CD4-positive, alpha-beta T cell (primary cell): ENCODE results near the gene NLRP8. TPM values are rescaled to one million over a fixed set of nuclear protein-coding genes. Genes with fewer than 3 reads are reported as not detected.

ENCODE experiments used
- ATAC-seq: fragments of 200-7000 bp; cut with Tn5 transposase; one replicate; pipeline ENCODE4 v1.10.0; 2022; ENCODE audit warnings: mild to moderate bottlenecking; ENCODE audit not compliant: poor library complexity
- CTCF ChIA-PET: fragments of 350-600 bp; sonication (Branson Sonifier 250); formaldehyde crosslinking; loops from one replicate; lab custom pipeline; 2021; ENCODE audit warnings: antibody characterized with exemption, inconsistent platforms; lab: Charles Lee
- POLR2A ChIA-PET: fragments of 350-600 bp; sonication (Branson Sonifier 250); formaldehyde crosslinking; loops from one replicate; lab custom pipeline; 2021; ENCODE audit warnings: antibody characterized with exemption, inconsistent platforms; lab: Charles Lee
- DNase-seq, 14 experiments: peaks; one replicate each; pipeline ENCODE4 v3.0.0-alpha.2; 2013 to 2020; ENCODE audit warnings: mixed read lengths in 2 of 14
- H3K27ac ChIP-seq, 2 donors: one replicate each; pipeline versions ENCODE4 v1.5.1 to v1.7.0; 2013; ENCODE audit warnings: low read length in 2 of 2, low read depth in 1 of 2, mild to moderate bottlenecking in 1 of 2
- H3K27me3 ChIP-seq, 2 experiments: 1 replicate in 1 of 2; 2 replicates in 1 of 2; pipeline versions ENCODE4 v1.6.1 to v1.7.0; 2013; ENCODE audit warnings: low read length in 2 of 2, control low read depth in 1 of 2, mild to moderate bottlenecking in 1 of 2, moderate library complexity in 1 of 2; ENCODE audit not compliant: insufficient read depth in 2 of 2, control insufficient read depth in 1 of 2
- H3K36me3 ChIP-seq: one replicate; pipeline ENCODE4 v1.6.1; 2013; ENCODE audit warnings: low read length, control low read depth; ENCODE audit not compliant: insufficient read depth
- H3K4me1 ChIP-seq: one replicate; pipeline ENCODE4 v1.6.1; 2013; ENCODE audit warnings: low read length, control low read depth; ENCODE audit not compliant: insufficient read depth
- H3K4me3 ChIP-seq: one replicate; pipeline ENCODE4 v1.5.1; 2013; ENCODE audit warnings: mild to moderate bottlenecking, low read length, moderate library complexity
- H3K9me3 ChIP-seq, 2 experiments: 1 replicate in 1 of 2; 2 replicates in 1 of 2; pipeline versions ENCODE4 v1.6.1 to v1.7.0; 2013; ENCODE audit warnings: low read length in 2 of 2, mild to moderate bottlenecking in 2 of 2, control low read depth in 1 of 2, moderate library complexity in 1 of 2; ENCODE audit not compliant: control insufficient read depth in 1 of 2, insufficient read depth in 1 of 2
- H3K27ac Mint-ChIP-seq: one replicate; pipeline ENCODE4 v1.8.0; 2020; ENCODE audit warnings: mixed read lengths
- H3K27me3 Mint-ChIP-seq: one replicate; pipeline ENCODE4 v1.8.0; 2021; ENCODE audit warnings: mixed read lengths
- H3K36me3 Mint-ChIP-seq: one replicate; pipeline ENCODE4 v1.8.0; 2021; ENCODE audit warnings: low read depth, mixed read lengths
- H3K4me1 Mint-ChIP-seq: one replicate; pipeline ENCODE4 v1.8.0; 2021; ENCODE audit warnings: low read depth, mixed read lengths
- H3K4me3 Mint-ChIP-seq: one replicate; pipeline ENCODE4 v1.8.0; 2020; ENCODE audit warnings: mild to moderate bottlenecking, mixed read lengths
- H3K9me3 Mint-ChIP-seq: one replicate; pipeline ENCODE4 v1.8.0; 2020; ENCODE audit warnings: mixed read lengths
- intact Hi-C, 2 experiments: fragments of 100-400 bp; cut with DNase I in 1 of 2; cut with micrococcal nuclease in 1 of 2; formaldehyde crosslinking; loops; one replicate each; pipeline versions ENCODE4 v1.15.1 to v1.9.0; 2023 to 2025; cut with DNase I, micrococcal nuclease
- polyA plus RNA-seq, 2 donors: library from polyadenylated mRNA; unstranded; fragments of 120-200 nt; gene quantifications; one replicate each; pipeline ENCODE4 v1.2.1, GENCODE V29; 2013
- total RNA-seq, 174 experiments: library from RNA in 2 of 174; stranded (reverse) in 2 of 174; gene quantifications; one replicate each; pipeline ENCODE4 v1.2.3 and lab custom pipeline; 2021 to 2026
- TF ChIP-seq, protein P1 (sequence below): fragments of 200-600 bp; IDR thresholded peaks from one replicate; pipeline ENCODE4 v1.8.0; 2022; ENCODE audit warnings: antibody characterized with exemption, mild to moderate bottlenecking

The NLRP8 gene
- total RNA-seq (not detected), total RNA-seq (lab: John Stamatoyannopoulos, UW) (0 to 0.11 (median 0) reads per million in 172 experiments)
- not detected for polyA plus RNA-seq (2013, experiment 1 of 2)
- polyA plus RNA-seq (2013, experiment 2 of 2), result not detected

DNA sequence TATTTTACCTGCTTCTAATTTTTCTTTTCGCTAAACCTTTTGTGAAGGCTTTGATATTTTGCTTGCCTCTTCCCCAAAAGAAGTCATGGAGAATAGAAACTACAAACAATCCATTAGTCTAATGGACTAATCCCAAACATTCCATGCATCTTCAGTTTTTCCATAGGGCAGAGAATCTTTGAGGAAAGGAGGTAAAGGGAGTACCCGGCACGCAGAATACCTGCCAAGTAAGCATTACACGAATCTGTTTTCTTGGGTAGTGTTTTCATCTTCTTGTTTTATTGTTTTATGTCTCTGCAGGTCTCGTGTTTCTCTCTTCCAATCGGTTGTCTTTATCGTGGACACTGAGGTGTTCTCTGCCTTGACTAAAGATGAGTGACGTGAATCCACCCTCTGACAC, at the start of gene NLRP8:
Gene NLRP8 (plus strand): TSS at position 301 of the 400 bp plus-strand sequence.
- intact Hi-C loops, result no loop called here

DNA sequence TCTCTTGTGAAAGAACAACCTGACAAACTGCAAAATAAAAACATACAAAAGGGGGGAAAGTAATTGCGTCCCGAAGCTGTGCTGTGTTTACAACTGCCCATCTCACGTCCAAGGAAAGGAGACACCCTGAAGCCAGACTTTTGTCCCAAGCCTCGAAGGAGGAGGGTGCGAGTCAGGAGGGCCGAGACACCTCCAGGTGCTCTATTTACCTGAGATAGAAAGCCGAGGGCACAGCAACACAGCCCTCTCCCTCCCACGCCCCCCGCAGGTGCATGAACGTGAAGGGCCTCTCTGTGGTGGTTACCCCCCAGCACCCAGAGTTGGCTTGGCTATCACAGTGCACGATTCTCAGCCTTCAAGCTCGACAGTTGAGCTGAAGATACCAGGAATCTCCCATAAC, 48.7 kb upstream of the NLRP8 start:
- H3K36me3 ChIP-seq, result no peaks in the 10 kb centered on the region
- no peaks in the 10 kb centered on the region for H3K4me1 ChIP-seq
- H3K4me3 ChIP-seq, result no peak overlapping the region
- ChIA-PET POLR2A (no interaction called here), CTCF (no interaction called here)
- Mint-ChIP-seq H3K27ac (no peak overlapping the region), H3K4me3 (no peak overlapping the region), H3K9me3 (peaks cover 9% of the 10 kb centered on the region), H3K27me3 (no peaks in the 10 kb centered on the region), H3K36me3 (no peaks in the 10 kb centered on the region), H3K4me1 (no peaks in the 10 kb centered on the region)
- H3K27ac ChIP-seq, result no peak overlapping the region
- no peak for DNase-seq
- intact Hi-C loops, result no loop called here
- TF ChIP-seq, protein P1, sequence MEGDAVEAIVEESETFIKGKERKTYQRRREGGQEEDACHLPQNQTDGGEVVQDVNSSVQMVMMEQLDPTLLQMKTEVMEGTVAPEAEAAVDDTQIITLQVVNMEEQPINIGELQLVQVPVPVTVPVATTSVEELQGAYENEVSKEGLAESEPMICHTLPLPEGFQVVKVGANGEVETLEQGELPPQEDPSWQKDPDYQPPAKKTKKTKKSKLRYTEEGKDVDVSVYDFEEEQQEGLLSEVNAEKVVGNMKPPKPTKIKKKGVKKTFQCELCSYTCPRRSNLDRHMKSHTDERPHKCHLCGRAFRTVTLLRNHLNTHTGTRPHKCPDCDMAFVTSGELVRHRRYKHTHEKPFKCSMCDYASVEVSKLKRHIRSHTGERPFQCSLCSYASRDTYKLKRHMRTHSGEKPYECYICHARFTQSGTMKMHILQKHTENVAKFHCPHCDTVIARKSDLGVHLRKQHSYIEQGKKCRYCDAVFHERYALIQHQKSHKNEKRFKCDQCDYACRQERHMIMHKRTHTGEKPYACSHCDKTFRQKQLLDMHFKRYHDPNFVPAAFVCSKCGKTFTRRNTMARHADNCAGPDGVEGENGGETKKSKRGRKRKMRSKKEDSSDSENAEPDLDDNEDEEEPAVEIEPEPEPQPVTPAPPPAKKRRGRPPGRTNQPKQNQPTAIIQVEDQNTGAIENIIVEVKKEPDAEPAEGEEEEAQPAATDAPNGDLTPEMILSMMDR, result no peak
- H3K9me3 ChIP-seq, result peaks cover 0 to 17% of the 10 kb centered on the region in 2 experiments
- no peak for ATAC-seq
- no peaks in the 10 kb centered on the region for H3K27me3 ChIP-seq

More for the DNA sequence above, at the start of gene NLRP8:
- Histone ChIP-seq H3K4me3 (no peak within 1 kb of the TSS), H3K36me3 (no peaks in the 10 kb centered on the region), H3K4me1 (no peaks in the 10 kb centered on the region), H3K27ac (no peak within 1 kb of the TSS), H3K9me3 (peaks cover 0 to 31% of the 10 kb centered on the region in 2 experiments), H3K27me3 (peaks cover 0 to 2% of the 10 kb centered on the region in 2 experiments)
- CTCF ChIA-PET, result no interaction called here
- ATAC-seq, result no peak
- POLR2A ChIA-PET, result no interaction called here
- Mint-ChIP-seq H3K36me3 (no peaks in the 10 kb centered on the region), H3K27ac (no peak within 1 kb of the TSS), H3K27me3 (no peaks in the 10 kb centered on the region), H3K4me3 (no peak within 1 kb of the TSS), H3K9me3 (peaks cover 10% of the 10 kb centered on the region), H3K4me1 (no peaks in the 10 kb centered on the region)
- no peak for DNase-seq
- TF ChIP-seq, protein P1, result no peak

DNA sequence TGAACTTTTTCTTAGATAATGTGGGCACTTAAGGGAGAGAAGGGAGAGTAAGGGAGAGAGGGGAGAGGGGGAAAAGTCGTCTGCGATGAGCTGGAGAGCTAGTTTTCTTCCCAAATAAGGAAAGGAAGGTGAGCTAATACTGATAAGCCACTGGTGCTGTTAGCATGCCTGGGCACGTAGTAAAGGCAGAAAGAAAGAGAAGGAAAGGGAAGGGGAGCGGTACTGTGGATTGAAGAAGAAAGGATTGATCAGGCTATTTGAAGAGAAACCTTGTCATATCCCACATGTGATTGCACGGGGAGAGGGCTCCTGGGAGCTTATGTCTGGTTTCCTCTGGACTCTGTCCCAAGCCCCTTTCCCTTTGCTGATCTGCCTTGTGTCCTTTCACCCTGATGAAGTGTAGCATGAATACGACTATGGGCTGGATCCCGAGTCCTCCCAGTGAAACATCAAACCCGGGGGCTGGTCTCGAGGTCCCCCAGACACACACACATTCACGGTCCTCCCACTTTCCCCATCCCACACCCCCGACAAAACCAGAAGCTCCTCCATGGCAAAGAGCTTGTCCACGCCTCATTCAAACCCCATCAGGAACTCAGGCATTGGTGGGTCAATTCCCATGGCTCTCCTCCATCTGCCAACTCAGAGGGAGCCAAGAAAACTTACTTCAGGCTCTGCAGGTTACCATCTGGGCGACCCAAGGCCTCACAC, 46.1 kb upstream of the NLRP8 start:
- Histone ChIP-seq H3K4me3 (no peak overlapping the region), H3K36me3 (no peaks in the 10 kb centered on the region), H3K9me3 (peaks cover 0 to 17% of the 10 kb centered on the region in 2 experiments), H3K27ac (no peak overlapping the region), H3K4me1 (no peaks in the 10 kb centered on the region), H3K27me3 (no peaks in the 10 kb centered on the region)
- CTCF ChIA-PET, result no interaction called here
- Mint-ChIP-seq H3K27ac (no peak overlapping the region), H3K4me1 (no peaks in the 10 kb centered on the region), H3K36me3 (no peaks in the 10 kb centered on the region), H3K27me3 (peaks cover 3% of the 10 kb centered on the region), H3K4me3 (no peak overlapping the region), H3K9me3 (peaks cover 4% of the 10 kb centered on the region)
- DNase-seq, result no peak
- intact Hi-C loops, result no loop called here
- no peak for ATAC-seq
- TF ChIP-seq, protein P1, result no peak
- POLR2A ChIA-PET, result no interaction called here
